HEK293 (cell line): ENCODE data around the gene PYGM.

Source experiments
- CTCF ChIA-PET: fragments of 350-600 bp; formaldehyde crosslinking; extraction: SDS; loops from one replicate; lab custom pipeline; 2021; ENCODE audit warnings: antibody characterized with exemption; lab: Yijun Ruan, JAX
- POLR2A ChIA-PET: fragments of 300-600 bp; formaldehyde crosslinking; extraction: SDS; loops from one replicate; lab custom pipeline; 2020; ENCODE audit warnings: antibody characterized with exemption, inconsistent platforms; lab: Yijun Ruan, JAX
- H3K27ac ChIP-seq: fragments of 200-500 bp; sonication (Bioruptor generic); 2 replicates; pipeline ENCODE4 v1.5.1; 2014; ENCODE audit warnings: low read depth, low read length, control low read depth, inconsistent platforms; ENCODE audit errors: extremely low read depth
- H3K36me3 ChIP-seq, 2 experiments: fragments of 200-500 bp in 1 of 2; sonication (Bioruptor generic) in 1 of 2; 1 replicate in 1 of 2; 2 replicates in 1 of 2; pipeline ENCODE4 v1.5.1; 2014 to 2017; ENCODE audit warnings: inconsistent platforms in 2 of 2, low read length in 2 of 2; ENCODE audit not compliant: control insufficient read depth in 2 of 2, insufficient read depth in 1 of 2
- H3K4me1 ChIP-seq: fragments of 200-500 bp; sonication (Bioruptor generic); 2 replicates; pipeline ENCODE4 v1.5.1; 2014; ENCODE audit warnings: mild to moderate bottlenecking, low read length, inconsistent platforms; ENCODE audit not compliant: control insufficient read depth, insufficient read depth
- H3K4me3 ChIP-seq: 2 replicates; pipeline ENCODE4 v1.5.1; 2011; ENCODE audit warnings: low read depth, mild to moderate bottlenecking, control low read depth, low read length, moderate library complexity
- H3K9me3 ChIP-seq: fragments of 200-500 bp; sonication (Bioruptor generic); 2 replicates; pipeline ENCODE4 v1.5.1; 2014; ENCODE audit warnings: low read depth, low read length, inconsistent platforms; ENCODE audit not compliant: control insufficient read depth, insufficient read depth
- IKZF3 ChIP-seq: fragments of 450-650 bp; IDR thresholded peaks from 2 replicates; pipeline ENCODE4 v1.5.0; 2018; ENCODE audit warnings: missing biosample characterization, mild to moderate bottlenecking, missing genetic modification characterization, moderate library complexity
- KLF1 ChIP-seq: fragments of 450-650 bp; formaldehyde crosslinking; IDR thresholded peaks from 2 replicates; pipeline ENCODE4 v1.5.1; 2016; ENCODE audit warnings: missing biosample characterization, missing genetic modification characterization
- KLF8 ChIP-seq: fragments of 450-650 bp; formaldehyde crosslinking; IDR thresholded peaks from 2 replicates; pipeline ENCODE4 v1.5.1; 2016; ENCODE audit warnings: missing biosample characterization, missing genetic modification characterization
- KLF9 ChIP-seq: fragments of 450-650 bp; formaldehyde crosslinking; IDR thresholded peaks from 2 replicates; pipeline ENCODE4 v1.5.1; 2016; ENCODE audit warnings: missing biosample characterization, missing genetic modification characterization, low read depth
- PBX3 ChIP-seq: sonication (generic); formaldehyde crosslinking; IDR thresholded peaks from 2 replicates; pipeline ENCODE4 v1.8.1; 2022; ENCODE audit warnings: mild to moderate bottlenecking, moderate library complexity, missing genetic modification reagents
- SCRT2 ChIP-seq: fragments of 450-650 bp; formaldehyde crosslinking; IDR thresholded peaks from 2 replicates; pipeline ENCODE4 v1.5.1; 2016; ENCODE audit warnings: missing biosample characterization, missing genetic modification characterization
- SP2 ChIP-seq: fragments of 450-650 bp; formaldehyde crosslinking; IDR thresholded peaks from 2 replicates; pipeline ENCODE4 v1.5.1; 2016; ENCODE audit warnings: missing biosample characterization, missing genetic modification characterization
- SP3 ChIP-seq: fragments of 450-650 bp; formaldehyde crosslinking; IDR thresholded peaks from 2 replicates; pipeline ENCODE4 v1.5.1; 2016; ENCODE audit warnings: missing biosample characterization, missing genetic modification characterization
- ZFHX2 ChIP-seq: fragments of 450-650 bp; formaldehyde crosslinking; conservative IDR thresholded peaks from 2 replicates; pipeline ENCODE4 v1.5.1; 2016; ENCODE audit warnings: missing biosample characterization, missing genetic modification characterization
- ZNF48 ChIP-seq: fragments of 450-650 bp; formaldehyde crosslinking; IDR thresholded peaks from 2 replicates; pipeline ENCODE4 v1.5.1; 2016; ENCODE audit warnings: missing biosample characterization, missing genetic modification characterization
- ZNF76 ChIP-seq: fragments of 450-650 bp; formaldehyde crosslinking; IDR thresholded peaks from 2 replicates; pipeline ENCODE4; 2016; ENCODE audit warnings: low read depth, missing biosample characterization, missing genetic modification characterization, borderline replicate concordance
- TF ChIP-seq, protein P1 (sequence below): fragments of 450-650 bp; formaldehyde crosslinking; optimal IDR thresholded peaks from 2 replicates; pipeline ENCODE3; 2016; ENCODE audit warnings: missing biosample characterization, mild to moderate bottlenecking, missing genetic modification characterization
- TF ChIP-seq, protein P2 (sequence below): fragments of 450-650 bp; IDR thresholded peaks from 2 replicates; pipeline ENCODE4 v1.5.1; 2018; ENCODE audit warnings: missing biosample characterization, mild to moderate bottlenecking, missing genetic modification characterization
- TF ChIP-seq, protein P3 (sequence below): fragments of 450-650 bp; formaldehyde crosslinking; IDR thresholded peaks from 2 replicates; pipeline ENCODE4 v1.5.1; 2016; ENCODE audit warnings: missing biosample characterization, missing genetic modification characterization

Gene PYGM

DNA sequence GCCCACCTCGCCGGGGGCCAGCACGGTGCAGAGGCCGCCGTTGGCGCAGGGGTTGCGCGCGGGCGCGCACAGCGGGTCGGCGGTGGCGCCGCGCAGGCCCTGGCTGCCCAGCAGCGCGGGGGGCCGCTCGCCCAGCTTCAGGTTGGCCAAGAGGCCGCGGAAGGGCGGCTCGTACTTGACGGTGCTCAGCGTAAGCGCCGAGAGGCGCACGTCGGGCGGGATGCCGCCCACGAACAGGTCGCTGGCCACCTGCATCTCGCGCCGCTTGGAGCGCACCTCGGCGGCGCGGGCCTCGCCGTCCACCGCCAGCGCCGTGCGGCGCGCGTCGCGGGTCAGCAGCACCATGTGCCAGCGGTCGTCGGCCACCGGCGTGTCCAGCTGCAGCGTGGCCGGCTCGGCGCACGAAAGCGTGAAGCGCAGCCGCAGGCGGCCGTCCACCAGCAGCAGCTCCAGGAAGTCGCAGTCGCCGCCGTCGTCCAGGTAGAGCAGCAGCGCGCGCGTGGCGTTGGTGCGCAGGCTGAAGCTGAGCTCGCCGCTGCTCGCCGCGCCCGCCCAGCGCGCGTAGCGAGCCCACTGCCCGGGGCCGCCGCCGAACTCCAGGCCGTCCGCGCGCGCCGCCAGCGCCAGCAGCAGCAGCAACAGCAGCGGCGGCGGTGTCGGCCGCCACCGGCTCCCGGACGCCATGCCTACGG is 46.6 kb downstream of the PYGM start:
- Histone ChIP-seq H3K36me3 (no peaks in the 10 kb centered on the region), H3K9me3 (no peaks in the 10 kb centered on the region), H3K4me3 (no peak overlapping the region), H3K4me1 (no peaks in the 10 kb centered on the region), H3K27ac (no peak overlapping the region)
- TF ChIP-seq, protein P1, sequence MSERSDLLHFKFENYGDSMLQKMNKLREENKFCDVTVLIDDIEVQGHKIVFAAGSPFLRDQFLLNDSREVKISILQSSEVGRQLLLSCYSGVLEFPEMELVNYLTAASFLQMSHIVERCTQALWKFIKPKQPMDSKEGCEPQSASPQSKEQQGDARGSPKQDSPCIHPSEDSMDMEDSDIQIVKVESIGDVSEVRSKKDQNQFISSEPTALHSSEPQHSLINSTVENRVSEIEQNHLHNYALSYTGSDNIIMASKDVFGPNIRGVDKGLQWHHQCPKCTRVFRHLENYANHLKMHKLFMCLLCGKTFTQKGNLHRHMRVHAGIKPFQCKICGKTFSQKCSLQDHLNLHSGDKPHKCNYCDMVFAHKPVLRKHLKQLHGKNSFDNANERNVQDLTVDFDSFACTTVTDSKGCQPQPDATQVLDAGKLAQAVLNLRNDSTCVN (tag by site-specific recombination) = peak; percentile 34
- TF ChIP-seq, protein P2, sequence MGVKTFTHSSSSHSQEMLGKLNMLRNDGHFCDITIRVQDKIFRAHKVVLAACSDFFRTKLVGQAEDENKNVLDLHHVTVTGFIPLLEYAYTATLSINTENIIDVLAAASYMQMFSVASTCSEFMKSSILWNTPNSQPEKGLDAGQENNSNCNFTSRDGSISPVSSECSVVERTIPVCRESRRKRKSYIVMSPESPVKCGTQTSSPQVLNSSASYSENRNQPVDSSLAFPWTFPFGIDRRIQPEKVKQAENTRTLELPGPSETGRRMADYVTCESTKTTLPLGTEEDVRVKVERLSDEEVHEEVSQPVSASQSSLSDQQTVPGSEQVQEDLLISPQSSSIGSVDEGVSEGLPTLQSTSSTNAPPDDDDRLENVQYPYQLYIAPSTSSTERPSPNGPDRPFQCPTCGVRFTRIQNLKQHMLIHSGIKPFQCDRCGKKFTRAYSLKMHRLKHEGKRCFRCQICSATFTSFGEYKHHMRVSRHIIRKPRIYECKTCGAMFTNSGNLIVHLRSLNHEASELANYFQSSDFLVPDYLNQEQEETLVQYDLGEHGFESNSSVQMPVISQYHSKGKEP (tag by site-specific recombination) = no peak
- peak; percentile 42; the same call in 1 of the 2 replicates for TF ChIP-seq PBX3 (CRISPR knock-in tag)
- CTCF ChIA-PET = no interaction called here
- POLR2A ChIA-PET = no interaction called here

GRCh38 chr11:64712430-64713015 is 47.3 kb downstream of the PYGM start:
- ChIA-PET POLR2A (no interaction called here), CTCF (no interaction called here)
- Histone ChIP-seq H3K36me3 (no peaks in the 10 kb centered on the region), H3K9me3 (no peaks in the 10 kb centered on the region), H3K4me3 (no peak overlapping the region), H3K27ac (no peak overlapping the region), H3K4me1 (no peaks in the 10 kb centered on the region)
- TF ChIP-seq, protein P3, sequence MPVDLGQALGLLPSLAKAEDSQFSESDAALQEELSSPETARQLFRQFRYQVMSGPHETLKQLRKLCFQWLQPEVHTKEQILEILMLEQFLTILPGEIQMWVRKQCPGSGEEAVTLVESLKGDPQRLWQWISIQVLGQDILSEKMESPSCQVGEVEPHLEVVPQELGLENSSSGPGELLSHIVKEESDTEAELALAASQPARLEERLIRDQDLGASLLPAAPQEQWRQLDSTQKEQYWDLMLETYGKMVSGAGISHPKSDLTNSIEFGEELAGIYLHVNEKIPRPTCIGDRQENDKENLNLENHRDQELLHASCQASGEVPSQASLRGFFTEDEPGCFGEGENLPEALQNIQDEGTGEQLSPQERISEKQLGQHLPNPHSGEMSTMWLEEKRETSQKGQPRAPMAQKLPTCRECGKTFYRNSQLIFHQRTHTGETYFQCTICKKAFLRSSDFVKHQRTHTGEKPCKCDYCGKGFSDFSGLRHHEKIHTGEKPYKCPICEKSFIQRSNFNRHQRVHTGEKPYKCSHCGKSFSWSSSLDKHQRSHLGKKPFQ = no peak
- TF ChIP-seq SP2 (tag by site-specific recombination) (peak; percentile 39; the same call in 1 of the 2 replicates), ZNF48 (tag by site-specific recombination) (no peak), KLF9 (tag by site-specific recombination) (peak; percentile 83), SP3 (tag by site-specific recombination) (0 out of 2 replicates have a peak, but pooled peaks have one; percentile 35), KLF8 (peak; percentile 30; the same call in 1 of the 2 replicates), IKZF3 (tag by site-specific recombination) (no peak), ZNF76 (no peak), SCRT2 (tag by site-specific recombination) (no peak), ZFHX2 (peak; percentile 93), KLF1 (tag by site-specific recombination) (peak; percentile 80)
- TF ChIP-seq, protein P1 (tag by site-specific recombination) = peak; percentile 35
